Right lobe of liver (tissue), 6 donors: Measurements from ENCODE around the gene CCDC186. TPM values are rescaled to one million over a fixed set of nuclear protein-coding genes. Genes with fewer than 3 reads are reported as not detected.

ENCODE experiments used
- ATAC-seq, 4 donors: fragments of 200-7000 bp; cut with Tn5 transposase; one replicate each; pipeline ENCODE4 v1.9.1; 2020; ENCODE audit warnings: mild to moderate bottlenecking in 4 of 4, moderate library complexity in 4 of 4
- DNase-seq, 3 donors: peaks; one replicate each; pipeline ENCODE4 v3.0.0-alpha.2; 2020
- H3K27ac ChIP-seq, 3 donors: fragments of 200-600 bp; one replicate each; pipeline ENCODE4 v1.8.0; 2022
- H3K27me3 ChIP-seq, 2 donors: fragments of 200-600 bp; one replicate each; pipeline ENCODE4 v1.8.0; 2022
- H3K36me3 ChIP-seq, 4 donors: fragments of 200-600 bp; sonication (generic) in 1 of 4; one replicate each; pipeline versions ENCODE4 v1.5.1 to v1.8.0; 2017 to 2022; ENCODE audit warnings: control low read depth in 1 of 4
- H3K4me1 ChIP-seq, 4 donors: fragments of 200-600 bp; sonication (generic) in 1 of 4; one replicate each; pipeline versions ENCODE4 v1.5.1 to v1.8.0; 2017 to 2022; ENCODE audit warnings: control low read depth in 1 of 4
- H3K4me3 ChIP-seq, 3 donors: fragments of 200-600 bp; one replicate each; pipeline ENCODE4 v1.8.0; 2022
- H3K9me3 ChIP-seq, 4 donors: fragments of 200-600 bp; sonication (generic) in 1 of 4; one replicate each; pipeline versions ENCODE4 v1.5.1 to v1.8.0; 2017 to 2022; ENCODE audit warnings: control low read depth in 1 of 4
- POLR2A ChIP-seq: fragments of 450-650 bp; IDR thresholded peaks from one replicate; pipeline ENCODE4 v1.6.1; 2017; ENCODE audit warnings: antibody characterized with exemption, mild to moderate bottlenecking
- WGBS: methylation state at CpG from one replicate; pipeline ENCODE4 v1.1.6; 2018; ENCODE audit warnings: low coverage, low lambda C conversion rate; ENCODE audit not compliant: insufficient coverage; ENCODE audit errors: missing lambda C conversion rate; 5-methylcytosine and 5-hydroxymethylcytosine counted together
- intact Hi-C, 2 donors: fragments of 100-400 bp; cut with DNase I; formaldehyde crosslinking; loops; one replicate each; pipeline versions ENCODE4 v1.11.2 to v1.14.1; 2022
- total RNA-seq, 6 experiments: library from RNA; depleted of rRNA in 2 of 6; stranded (reverse); fragments of >200 nt in 2 of 6; fragmentation: NEBNext Ultra II Directional in 3 of 6; extraction: Animal tissue kit (Norgen Biotek cat#: 25700) in 3 of 6; gene quantifications; one replicate each; pipeline versions ENCODE4 v1.1.0 to v1.2.4, GENCODE V29; 2016 to 2023
- TF ChIP-seq, protein P1 (sequence below), 4 donors: fragments of 200-600 bp in 3 of 4; fragments of 450-650 bp in 1 of 4; IDR thresholded peaks; one replicate each; pipeline versions ENCODE4 v1.5.1 to v1.8.0; 2016 to 2022; ENCODE audit warnings: antibody characterized with exemption in 4 of 4, mild to moderate bottlenecking in 2 of 4
- donor health status: DM: no; HTN: yes; CAD: no.
- donor health status: DM: no; HTN: no; CAD: no.
- donor health status: DM: no; HTN: no; CAD: no.
- donor health status: DM: no; HTN: yes; CAD: no.
- donor health status: DM: no; HTN: yes; CAD: no.

CCDC186 gene
- total RNA-seq, 6 experiments from 2014 or later = 4.2 to 11.7 (median 6.9) TPM

DNA sequence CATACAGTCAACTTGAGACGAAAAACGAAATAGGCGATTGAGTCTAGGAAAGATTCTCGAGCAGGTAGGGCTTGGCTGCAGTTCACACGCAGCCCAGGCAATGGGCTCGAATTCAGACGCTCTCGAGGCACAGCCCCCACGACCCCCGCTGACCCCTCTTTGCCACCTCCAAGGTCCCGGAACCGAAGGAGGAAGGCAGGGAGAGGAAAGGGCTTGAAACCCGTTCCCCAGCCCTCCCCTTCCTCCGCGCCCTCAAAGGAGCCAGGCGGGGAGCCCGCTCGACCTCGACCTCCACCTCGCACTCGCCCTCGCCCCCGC is 441 bp downstream of the CCDC186 start:
- DNase-seq (peak in 2 of 3 donors; percentile 52 to 68), ATAC-seq (peak; percentile 3 to 10 (median 5))
- Histone ChIP-seq H3K4me3 (peak overlapping the region; percentile 86 to 92 (median 88)), H3K36me3 (no peaks in the 10 kb centered on the region), H3K27me3 (no peaks in the 10 kb centered on the region), H3K9me3 (peaks cover 0 to 4% (median 1%) of the 10 kb centered on the region in 4 donors), H3K4me1 (peaks cover 0 to 11% (median 3%) of the 10 kb centered on the region in 4 donors), H3K27ac (peak overlapping the region; percentile 82 to 90 (median 82))
- 0% methylated on average over 5 of the region's 23 CpGs for WGBS
- intact Hi-C loops = no loop called here
- TF ChIP-seq POLR2A = no peak
- TF ChIP-seq, protein P1, sequence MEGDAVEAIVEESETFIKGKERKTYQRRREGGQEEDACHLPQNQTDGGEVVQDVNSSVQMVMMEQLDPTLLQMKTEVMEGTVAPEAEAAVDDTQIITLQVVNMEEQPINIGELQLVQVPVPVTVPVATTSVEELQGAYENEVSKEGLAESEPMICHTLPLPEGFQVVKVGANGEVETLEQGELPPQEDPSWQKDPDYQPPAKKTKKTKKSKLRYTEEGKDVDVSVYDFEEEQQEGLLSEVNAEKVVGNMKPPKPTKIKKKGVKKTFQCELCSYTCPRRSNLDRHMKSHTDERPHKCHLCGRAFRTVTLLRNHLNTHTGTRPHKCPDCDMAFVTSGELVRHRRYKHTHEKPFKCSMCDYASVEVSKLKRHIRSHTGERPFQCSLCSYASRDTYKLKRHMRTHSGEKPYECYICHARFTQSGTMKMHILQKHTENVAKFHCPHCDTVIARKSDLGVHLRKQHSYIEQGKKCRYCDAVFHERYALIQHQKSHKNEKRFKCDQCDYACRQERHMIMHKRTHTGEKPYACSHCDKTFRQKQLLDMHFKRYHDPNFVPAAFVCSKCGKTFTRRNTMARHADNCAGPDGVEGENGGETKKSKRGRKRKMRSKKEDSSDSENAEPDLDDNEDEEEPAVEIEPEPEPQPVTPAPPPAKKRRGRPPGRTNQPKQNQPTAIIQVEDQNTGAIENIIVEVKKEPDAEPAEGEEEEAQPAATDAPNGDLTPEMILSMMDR (IDR thresholded peaks at IDR 0.05) = no peak

GRCh38 chr10:114172776-114173602 is 1.0 kb downstream of the CCDC186 start:
- intact Hi-C loops = no loop called here
- 11% methylated on average over 9 of the region's 9 CpGs for WGBS
- Histone ChIP-seq H3K36me3 (no peaks in the 10 kb centered on the region), H3K4me1 (peaks cover 0 to 11% (median 3%) of the 10 kb centered on the region in 4 donors), H3K4me3 (peak overlapping the region; percentile 86 to 92 (median 88)), H3K27me3 (no peaks in the 10 kb centered on the region), H3K9me3 (peaks cover 0 to 5% (median 2%) of the 10 kb centered on the region in 4 donors), H3K27ac (peak overlapping the region; percentile 82 to 90 (median 82))
- no peak for DNase-seq
- ATAC-seq = peak in 1 of 4 donors; percentile 22
- TF ChIP-seq, protein P1 (IDR thresholded peaks at IDR 0.05) = no peak
- TF ChIP-seq POLR2A = no peak

GRCh38 chr10:114172216-114172615 is 1.8 kb downstream of the CCDC186 start:
- Histone ChIP-seq H3K27ac (no peak overlapping the region), H3K4me3 (peak overlapping the region in 1 of 3 donors; percentile 86), H3K36me3 (no peaks in the 10 kb centered on the region), H3K27me3 (no peaks in the 10 kb centered on the region), H3K9me3 (peaks cover 0 to 5% (median 2%) of the 10 kb centered on the region in 4 donors), H3K4me1 (peaks cover 0 to 11% (median 3%) of the 10 kb centered on the region in 4 donors)
- WGBS = 35% methylated on average over 1 of the region's 1 CpG
- DNase-seq (no peak), ATAC-seq (no peak)
- TF ChIP-seq, protein P1 (IDR thresholded peaks at IDR 0.05) = no peak
- intact Hi-C loops = no loop called here

DNA sequence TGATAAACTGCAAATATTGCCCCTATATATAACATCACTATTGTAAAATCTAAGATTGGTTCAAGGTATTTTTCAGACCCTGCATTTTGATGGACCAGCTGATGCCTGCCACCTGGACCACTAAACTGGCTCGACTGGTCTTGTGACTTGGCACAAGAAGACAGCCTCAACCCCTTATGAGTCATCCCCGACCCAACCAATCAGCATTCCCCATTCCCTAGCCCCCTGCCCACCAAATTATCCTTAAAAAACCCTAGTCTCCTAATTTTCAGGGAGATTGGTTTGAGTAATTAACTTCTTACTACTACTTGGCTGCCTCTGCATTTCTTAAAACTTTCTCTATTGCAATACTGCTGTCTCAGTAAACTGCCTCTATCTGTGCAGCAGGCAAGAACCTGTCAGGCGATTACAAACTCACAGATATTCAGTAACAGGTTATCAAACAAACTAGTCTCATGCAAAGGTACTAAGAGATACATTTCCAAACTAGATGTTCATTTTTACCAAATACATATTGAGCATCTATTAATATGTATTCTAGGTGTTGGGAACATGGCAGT is 5.5 kb downstream of the CCDC186 start:
- 100% methylated on average over 3 of the region's 3 CpGs for WGBS
- DNase-seq (no peak), ATAC-seq (no peak)
- intact Hi-C loops = no loop called here
- Histone ChIP-seq H3K4me3 (no peak overlapping the region), H3K27ac (no peak overlapping the region), H3K27me3 (no peaks in the 10 kb centered on the region), H3K4me1 (peaks cover 0 to 11% (median 3%) of the 10 kb centered on the region in 4 donors), H3K9me3 (peaks cover 0 to 5% (median 2%) of the 10 kb centered on the region in 4 donors), H3K36me3 (no peaks in the 10 kb centered on the region)
- no peak for TF ChIP-seq POLR2A
- TF ChIP-seq, protein P1 (IDR thresholded peaks at IDR 0.05) = no peak
